GM18868 (cell line): ENCODE results near the gene DPP10.

Source experiments
- ATAC-seq: cut with Tn5 transposase; IDR thresholded peaks from one replicate; pipeline ENCODE4 v1.9.1; 2021; ENCODE audit warnings: mild to moderate bottlenecking, moderate library complexity; ENCODE audit not compliant: unreplicated experiment

Gene DPP10

DNA sequence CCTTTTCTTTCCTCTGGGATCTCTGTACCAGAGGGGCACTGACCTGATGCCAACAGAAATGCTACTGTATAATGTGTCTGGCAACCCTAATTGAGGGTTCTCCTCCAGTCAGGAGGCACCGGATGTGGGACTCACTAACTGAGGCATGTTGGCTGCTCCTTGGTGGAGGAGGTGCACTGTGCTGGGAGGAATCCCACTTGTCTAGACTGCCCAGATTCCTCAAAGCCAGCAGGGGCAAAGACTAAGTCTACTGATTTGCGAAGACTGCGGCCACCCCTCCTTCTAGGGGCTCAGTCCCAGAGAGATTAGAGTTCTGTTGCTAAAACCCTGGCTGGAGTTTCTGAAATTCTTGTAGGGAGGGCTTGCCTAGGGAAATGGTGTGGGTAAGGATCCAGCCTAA lies 1192.1 kb downstream of the DPP10 start:
- ATAC-seq: no peak

DNA sequence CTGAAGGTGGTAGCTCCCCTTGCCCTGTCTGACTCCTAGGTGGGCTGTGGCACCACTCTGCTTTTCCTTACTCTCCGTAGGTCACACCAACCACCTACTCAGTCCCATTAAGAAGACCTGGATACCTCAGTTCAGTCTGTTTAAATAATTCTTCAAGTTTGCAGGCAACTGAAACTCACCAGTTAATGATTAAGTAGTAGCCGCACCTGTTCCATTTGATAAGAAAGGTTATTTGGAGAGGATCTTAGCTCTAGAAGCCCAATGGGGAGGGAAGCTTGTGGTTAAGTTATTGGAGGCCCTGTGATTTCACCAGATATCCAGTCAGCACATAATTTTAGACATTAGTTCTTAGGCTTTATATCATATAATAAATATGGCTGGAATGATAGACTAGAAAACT lies 1193.0 kb downstream of the DPP10 start:
- no peak for ATAC-seq

DNA sequence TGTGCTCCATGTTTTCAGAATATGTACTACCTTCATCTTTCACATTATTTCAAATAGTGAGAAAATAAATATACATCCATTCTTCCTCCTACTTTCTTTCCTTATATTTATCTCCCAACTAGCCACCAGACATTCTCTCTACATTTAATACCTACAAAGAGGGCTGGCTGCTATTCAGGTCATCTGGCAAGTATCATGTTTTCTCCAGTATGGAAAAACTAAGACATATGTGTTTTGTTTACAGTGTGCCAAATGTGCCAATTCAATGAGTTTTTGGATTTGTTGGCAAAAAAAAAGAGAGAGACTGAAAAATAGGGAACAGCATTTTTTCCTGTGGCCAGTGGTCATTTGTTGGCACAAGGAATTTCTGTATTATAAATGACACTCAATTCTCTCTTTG lies 1207.3 kb downstream of the DPP10 start:
- no peak for ATAC-seq

DNA sequence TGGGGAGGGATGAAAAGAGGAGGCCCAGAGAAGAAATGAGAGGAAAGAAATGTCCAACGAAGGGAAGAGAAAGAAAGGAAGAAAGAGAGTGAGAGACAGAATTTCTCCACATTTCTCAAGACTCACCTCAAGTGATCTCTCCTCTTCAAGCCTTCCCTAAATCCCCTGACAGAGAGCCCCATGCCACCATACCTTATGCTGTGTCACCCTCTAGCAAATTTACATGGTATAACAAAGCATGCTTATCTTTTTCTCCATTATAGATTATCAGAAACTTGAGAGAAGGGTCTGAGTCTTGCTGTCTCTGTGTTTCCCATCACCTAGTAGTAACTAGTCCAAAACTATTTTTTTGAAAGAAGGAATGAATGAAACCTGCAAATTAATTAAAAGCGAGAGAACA lies 1208.4 kb downstream of the DPP10 start:
- ATAC-seq: no peak

DNA sequence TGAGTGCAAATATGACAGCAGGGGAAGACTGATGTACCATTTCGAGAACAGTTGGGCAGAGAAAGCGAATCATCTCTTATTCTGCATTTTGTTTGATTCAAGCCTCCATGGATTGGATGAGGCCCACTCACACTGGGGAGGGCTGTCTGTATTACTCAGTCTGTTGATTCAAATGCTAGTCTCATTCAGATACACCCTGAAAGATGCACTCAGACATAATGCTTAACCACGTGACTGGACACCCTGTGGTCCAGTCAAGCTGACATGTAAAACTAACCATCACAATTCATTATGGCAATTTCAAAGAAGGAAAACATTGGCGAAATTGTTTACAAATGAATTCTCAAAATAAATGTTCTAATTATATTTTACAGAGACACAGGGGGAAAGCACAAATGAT lies 1210.2 kb downstream of the DPP10 start:
- no peak for ATAC-seq

DNA sequence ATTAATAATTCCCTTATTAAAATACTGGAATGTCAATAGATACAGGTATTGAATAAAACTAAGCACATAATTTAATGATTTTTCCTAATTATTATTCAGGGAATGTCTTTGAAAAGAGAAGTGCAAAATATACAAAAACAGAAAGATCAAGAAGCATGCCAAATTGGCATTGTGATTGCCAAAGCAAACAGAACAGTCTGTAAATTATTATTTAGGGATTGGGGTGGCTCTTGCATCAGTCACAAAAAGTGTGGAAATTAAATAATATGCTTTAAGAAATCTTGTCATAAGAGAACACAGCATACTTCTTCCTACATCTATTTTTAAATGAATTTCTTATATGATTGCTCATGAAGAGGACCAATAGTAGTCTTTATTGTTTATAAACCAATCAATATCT lies 1211.9 kb downstream of the DPP10 start:
- ATAC-seq: no peak

DNA sequence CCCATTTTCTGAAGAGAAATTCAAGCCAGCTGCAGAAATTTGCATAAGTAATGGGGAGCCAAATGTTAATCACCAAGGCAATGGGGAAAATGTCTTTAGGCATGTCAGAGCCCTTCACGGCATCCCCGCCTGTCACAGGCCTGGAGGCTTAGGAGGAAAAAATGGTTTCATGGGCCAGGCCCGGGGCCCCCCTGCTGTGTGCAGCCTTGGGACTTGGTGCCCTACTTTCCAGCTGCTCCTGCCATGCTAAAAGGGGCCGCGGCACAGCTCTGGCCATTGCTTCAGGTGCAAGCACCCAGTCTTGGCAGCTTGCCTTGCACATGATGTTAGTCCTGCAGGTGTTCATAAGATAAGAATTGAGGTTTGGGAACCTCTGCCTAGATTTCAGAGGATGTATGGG lies 1235.7 kb downstream of the DPP10 start:
- no peak for ATAC-seq

DNA sequence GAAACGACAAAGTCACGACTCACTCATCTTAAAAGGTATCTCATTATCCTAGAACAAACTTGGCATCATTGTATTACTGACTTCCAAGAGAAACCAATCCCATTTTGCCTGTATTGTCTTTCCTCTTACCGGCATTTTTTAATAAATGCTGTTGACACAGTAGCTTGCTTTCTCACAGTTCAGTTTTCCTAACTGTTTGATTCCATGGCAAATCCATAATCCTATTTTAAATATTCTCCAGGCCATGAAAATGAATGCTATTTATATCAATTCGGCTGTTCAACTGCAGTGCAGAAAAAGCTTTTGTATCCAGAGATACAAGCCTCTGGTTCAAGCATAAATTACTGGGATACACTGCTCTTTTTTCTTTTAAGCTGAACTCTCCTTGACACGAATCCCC lies 1241.9 kb downstream of the DPP10 start:
- no peak for ATAC-seq

DNA sequence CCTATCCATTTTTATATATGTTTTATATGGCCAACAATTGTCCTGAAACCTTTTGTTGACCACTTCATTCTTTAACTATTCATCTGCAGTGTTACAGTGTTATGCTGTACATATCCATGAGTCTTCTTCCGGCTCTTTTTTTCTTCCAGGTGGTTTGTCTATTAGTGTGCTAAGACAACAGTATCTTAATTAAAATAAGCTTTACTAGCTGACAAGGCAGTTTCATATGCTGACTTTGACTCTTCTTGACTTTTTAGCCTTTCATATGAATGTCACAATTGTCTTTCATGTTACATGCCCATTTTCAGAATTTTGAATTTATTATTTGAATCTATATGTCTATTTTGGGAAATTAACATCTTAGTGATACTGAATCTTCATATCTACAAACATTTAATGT lies 1249.0 kb downstream of the DPP10 start:
- no peak for ATAC-seq

DNA sequence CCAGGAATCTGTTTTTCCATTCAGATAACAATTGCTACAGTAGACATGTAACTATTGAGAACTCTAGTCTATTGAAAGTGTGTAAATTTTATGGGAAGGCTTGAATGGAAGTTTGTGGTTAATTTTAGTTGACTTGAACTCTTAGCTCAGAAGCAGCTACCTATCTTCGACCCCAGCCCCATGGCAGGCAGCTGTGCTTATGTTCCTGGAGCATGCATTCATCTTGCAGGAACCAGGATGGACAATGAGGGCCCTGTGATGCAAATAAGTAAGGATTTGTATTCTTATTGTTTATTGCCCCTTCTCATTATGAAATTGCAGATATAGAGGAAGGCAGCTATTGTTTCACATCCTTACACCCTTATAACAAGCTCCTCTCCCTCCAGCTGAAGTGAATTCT lies 1252.2 kb downstream of the DPP10 start:
- ATAC-seq: no peak

DNA sequence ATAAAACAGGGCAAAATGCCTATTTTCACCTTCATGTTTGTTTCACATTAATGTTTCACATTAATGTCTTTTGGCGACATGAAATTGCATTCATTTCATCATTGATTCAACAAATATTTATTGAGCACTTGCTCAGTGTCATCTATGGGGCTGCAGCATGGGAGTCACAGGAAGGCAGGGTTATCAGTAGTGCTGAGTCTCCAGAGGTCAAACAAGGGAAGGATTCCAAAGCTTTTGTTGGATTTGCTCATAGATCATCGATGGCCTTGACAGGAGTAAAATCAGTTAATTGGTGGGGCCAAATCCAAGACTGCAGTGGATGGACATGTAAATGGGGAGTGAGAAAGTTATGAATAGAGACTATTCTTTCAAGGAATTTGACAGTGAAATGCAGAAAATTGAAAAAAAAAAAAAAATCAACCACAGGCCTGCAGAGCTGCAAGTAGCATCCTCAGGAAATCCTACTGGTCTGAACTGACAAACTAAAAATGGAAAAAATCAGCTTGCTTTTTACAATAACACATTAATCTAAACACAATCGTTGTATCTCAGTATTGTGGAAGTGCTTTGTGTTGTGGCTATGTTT lies 1290.8 kb downstream of the DPP10 start:
- ATAC-seq: no peak

DNA sequence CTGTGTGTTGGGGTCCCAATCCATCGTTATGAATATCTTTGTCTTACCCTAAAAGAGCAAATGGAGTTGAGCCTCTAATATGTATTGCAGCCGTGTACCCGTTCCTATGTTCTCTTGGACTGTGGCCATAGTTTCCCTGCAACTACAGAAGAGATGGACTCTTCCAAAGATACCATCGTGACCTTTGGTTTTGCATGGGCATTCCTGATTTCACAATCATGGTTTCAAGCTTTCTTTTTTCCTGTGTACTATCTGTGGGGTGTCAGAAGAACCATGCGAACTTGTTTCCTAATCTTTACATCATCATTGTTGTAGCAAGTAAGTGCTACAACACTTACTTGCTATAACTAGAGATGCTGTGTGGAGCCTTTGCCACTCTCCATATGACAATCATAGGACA lies 1295.7 kb downstream of the DPP10 start:
- no peak for ATAC-seq

DNA sequence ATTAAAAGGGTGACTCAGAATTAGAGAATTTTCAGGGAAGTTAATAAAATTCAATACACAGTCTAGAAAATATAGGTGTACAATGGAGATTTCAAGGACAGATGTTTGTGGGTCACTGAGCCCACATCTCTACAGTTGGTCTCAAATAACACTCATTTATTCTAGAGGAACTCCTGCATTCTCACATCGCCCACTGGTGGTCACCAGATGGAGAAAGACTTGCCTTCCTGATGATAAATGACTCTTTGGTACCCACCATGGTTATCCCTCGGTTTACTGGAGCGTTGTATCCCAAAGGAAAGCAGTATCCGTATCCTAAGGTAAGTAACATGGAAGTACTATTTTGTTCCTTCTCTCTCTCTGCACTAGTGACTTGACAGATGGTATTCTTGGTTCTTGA lies 1297.1 kb downstream of the DPP10 start:
- no peak for ATAC-seq

DNA sequence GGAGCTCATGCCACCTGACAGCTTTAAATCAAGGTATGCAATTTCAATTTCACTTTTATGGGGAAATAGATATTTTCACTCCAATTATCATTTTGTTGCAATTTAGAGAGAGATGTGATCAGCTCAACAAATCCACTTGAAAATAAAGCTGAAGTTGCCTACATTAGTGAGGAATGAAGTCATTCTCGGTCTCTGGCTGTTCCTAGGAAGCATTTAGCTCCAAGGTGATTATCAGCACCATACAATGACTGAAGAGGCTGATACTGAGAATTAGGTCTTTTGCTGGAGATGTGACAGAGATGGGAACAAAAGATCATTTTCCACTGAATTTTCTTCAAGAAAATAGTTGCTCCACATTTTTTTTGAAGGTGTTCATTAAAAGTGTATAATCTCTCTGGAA lies 1303.7 kb downstream of the DPP10 start:
- ATAC-seq: no peak

DNA sequence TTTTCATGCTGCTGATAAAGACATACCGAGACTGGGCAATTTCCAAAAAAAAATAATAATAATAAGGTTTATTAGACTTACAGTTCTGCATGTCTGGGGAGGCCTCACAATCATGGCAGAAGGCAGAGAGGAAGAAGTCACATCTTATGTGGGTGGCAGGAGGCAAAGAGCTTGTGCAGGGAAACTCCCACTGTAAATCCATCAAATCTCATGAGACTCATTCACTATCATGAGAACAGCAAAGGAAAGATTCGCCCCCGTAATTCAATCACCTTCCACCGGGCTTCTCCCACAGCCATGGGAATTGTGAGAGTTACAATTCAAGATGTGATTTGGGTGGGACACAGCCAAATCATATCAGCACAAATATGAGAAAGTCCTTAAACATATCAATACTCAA lies 1314.8 kb downstream of the DPP10 start:
- no peak for ATAC-seq

DNA sequence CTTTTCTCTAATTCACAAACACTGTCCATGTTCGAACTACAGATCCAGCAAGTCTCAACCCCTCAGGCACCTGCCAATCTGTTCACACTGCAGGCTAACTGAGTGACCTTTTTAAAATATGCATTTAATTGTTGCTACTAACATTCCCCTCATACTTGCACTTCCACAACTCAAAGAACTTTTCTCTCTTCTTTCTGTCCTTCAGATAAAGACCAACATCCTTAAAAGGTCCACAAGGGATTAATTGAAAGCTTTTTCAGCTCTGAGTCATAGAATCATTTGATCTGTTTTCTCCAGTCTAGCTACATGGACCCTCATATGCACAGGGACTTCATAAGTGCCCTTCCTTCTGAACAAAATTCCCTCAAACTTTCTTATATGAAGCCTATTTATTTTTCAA lies 1321.2 kb downstream of the DPP10 start:
- ATAC-seq: no peak

DNA sequence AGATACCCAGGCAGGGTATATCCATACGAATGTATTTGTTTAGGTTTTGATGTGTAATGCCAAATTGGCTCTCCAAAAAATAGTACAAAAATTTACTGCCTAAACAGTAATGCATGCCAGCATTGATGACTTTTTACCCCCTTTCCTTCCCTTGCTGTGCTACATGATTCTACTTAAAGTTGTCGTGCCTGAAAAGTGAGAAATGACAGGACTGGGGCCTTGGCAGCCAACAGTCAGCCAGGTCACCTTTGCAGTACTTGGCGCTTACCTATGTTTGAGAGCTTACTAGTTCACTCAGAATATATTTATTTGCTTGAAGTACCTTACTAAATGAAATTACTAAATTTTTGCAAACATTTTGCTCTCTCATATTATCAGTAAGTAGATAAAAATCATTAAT lies 1329.1 kb downstream of the DPP10 start:
- no peak for ATAC-seq

DNA sequence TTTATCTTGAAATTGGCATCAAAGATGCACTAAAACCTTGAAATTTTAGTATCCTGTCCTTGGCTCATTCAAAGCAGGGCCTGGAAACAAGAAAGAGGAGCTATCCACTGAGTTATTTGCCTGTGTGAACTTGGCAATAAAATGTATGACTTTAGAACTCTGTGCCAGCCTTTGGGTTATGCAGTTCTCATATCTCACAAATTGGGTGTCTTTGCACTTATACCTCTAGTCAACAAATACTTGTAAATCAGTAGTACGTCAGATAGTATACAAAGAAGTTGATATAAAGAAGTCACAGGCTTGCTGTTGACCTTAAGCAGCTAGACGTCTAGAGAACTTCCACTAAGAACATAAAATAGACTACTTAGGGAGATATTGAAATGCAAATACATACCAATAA lies 1331.9 kb downstream of the DPP10 start:
- ATAC-seq: no peak

DNA sequence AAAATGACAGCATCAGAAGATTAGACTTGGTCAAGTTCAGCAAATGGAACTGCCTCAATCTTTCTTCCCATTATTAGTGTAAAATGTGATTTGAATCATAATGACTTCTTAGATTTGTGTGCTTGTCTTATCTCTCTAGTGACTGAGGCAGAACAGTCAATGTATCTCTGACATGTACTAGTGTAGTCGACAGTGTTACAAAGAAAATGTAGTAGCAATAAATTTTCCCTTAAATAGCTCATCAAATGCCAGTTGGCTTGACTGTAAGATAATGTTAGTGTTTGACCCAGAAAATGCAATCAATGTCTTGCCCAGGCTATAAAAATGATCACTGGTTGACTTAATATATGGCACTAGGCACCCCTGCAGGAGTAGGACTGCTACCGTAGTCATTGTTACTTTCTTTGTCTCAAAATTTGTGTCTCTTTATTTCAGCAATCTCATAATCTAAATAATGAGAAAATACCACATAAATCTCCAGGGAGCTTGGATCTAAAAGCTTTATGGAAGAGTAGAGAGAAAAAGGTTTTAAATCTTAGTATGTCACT lies 1336.7 kb downstream of the DPP10 start:
- no peak for ATAC-seq

DNA sequence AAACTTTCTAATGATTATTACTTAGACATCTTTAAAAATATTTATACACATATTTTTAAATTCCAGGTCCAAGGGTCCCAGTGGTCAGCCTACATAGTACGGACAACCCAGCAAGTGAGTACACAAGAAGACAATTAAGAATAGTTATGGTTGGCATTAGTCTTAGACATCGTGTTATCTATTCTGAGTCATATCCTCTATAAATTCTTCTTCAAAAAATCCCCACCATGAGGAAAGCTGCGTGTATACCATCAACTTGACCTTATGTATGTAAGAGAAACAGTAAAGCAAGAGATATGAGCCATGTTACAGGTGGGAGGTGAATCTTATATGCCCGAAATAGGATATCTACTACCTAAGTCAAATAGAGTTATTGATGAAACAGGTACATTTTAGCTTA lies 1339.8 kb downstream of the DPP10 start:
- ATAC-seq: no peak

DNA sequence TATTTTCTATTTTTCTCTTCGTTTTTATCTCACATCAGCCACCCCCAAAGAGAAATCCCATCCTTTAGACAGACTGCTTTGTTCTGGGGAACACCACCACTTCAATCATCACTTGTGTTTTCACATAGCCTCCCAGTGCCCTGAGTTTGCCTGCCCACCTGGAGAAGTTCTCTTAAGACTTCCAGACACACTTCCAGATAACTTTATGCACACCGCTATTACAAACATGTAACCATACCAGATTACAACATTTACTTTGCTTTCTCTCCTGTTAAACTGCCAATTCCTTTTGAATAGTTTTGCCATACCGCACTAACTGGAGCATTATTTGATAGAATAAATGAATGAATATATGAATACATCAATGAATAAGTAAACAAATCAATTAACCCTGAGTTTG lies 1353.6 kb downstream of the DPP10 start:
- ATAC-seq: no peak

DNA sequence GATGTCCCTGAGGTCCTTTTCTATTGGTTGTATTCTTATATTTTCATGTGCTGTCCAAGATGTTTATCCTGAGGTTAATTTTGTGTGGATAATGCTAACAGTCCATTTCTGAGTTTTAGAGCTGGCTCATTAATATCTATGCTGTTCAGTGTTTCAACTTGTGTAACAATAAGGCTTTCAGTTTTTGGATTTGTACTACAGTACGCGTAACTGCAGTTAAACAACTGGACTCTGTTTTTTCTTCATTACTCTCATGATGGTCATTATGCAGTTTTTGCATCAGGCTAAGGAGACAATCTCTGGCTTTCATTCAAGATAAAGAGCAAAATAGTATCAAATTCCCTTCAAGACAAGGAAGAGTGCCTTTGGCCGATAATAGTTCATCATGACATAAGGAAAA lies 1364.8 kb downstream of the DPP10 start:
- ATAC-seq: no peak

DNA sequence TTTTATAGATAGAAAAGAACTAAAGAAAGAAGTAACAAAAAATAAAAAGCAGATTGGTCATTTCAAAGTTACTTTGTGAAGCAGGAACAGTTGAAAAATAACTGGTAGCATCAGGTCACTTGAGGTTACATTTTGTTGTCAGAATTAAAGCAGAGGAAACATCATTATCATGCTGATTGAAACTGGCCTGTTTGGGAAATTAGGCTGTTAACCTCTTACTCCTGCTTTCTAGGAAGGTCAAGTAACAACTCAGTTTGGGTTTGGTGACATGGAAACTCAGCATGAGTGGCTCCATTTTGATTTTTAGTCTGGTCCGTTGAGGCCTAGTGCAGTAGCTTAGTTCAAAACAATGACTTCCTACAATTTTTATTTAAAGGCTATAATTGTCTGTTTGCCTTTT lies 1383.5 kb downstream of the DPP10 start:
- no peak for ATAC-seq
